ENCODE data around the gene LYRM7.
"Not testable (repeated sequence)": the region's sequence is repeated elsewhere in the genome, so short reads cannot be mapped to it uniquely, and the experiment has no call there.

Gene LYRM7

DNA sequence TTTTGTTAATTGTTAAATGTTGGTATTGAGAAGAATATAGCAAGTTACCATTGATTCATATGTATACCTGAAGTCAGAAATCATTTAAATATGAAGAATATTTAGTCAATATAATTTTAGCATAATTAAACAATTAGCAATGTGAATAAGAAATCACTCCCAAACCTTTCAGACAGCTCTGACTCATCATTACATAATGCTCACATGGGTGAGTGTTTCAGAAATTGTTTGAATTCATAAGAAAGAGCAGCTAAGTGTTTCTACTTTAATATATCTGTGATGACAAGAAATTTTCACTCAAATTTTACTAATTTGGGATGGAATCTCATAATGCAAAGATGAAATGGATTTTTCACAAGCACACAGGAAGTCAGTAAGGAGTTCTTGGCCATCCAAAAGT is 51.1 kb downstream of the LYRM7 start:
- peak; percentile 23 for DNase-seq

DNA sequence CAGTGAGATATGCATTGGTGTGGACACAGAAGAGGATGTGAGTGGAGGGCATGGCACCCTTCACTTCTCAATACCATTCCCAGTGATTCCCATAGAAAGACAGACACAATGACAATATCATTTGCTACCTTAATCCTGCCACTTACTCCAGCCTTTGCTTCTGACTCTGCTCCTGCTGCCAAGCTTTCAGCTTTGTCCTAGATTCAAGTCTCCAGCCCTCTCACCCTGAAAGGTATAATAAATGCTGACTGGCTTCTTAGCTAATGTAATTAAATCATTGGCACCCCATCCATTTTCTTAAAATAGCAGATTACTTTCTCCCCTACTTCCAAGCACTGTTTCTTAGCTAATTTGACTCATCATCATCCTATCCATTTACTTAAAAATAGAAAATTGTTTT is 52.0 kb downstream of the LYRM7 start:
- DNase-seq: no peak

DNA sequence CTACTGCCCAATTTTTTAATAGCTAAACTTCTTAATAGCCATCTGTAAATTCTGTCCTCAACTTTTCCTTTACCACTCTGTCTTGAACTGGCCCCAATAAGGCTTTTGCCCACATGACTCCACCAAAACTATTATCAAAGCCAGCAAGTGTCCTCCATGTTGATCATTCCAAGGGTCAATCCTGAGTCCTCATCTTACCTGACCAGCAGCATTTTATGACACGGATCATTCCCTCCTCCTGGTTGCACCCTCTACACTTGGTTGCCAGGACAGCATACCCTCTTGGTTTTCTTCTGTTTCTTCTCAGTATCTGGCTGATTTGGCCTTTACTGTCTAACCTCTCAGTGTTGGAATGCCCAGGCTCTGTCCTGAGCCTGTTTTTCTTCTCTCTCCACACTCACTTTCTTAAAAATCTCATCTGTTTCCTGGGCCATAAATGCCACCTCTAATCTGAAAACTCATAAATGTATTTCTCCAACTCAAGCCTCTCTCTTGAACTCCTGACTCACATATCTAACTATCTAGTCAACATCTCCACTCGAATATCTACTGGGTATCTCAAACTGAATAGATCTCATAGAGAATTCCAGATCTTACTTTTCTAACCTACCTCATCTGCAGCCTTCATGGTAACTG is 53.1 kb downstream of the LYRM7 start:
- no peak for DNase-seq

DNA sequence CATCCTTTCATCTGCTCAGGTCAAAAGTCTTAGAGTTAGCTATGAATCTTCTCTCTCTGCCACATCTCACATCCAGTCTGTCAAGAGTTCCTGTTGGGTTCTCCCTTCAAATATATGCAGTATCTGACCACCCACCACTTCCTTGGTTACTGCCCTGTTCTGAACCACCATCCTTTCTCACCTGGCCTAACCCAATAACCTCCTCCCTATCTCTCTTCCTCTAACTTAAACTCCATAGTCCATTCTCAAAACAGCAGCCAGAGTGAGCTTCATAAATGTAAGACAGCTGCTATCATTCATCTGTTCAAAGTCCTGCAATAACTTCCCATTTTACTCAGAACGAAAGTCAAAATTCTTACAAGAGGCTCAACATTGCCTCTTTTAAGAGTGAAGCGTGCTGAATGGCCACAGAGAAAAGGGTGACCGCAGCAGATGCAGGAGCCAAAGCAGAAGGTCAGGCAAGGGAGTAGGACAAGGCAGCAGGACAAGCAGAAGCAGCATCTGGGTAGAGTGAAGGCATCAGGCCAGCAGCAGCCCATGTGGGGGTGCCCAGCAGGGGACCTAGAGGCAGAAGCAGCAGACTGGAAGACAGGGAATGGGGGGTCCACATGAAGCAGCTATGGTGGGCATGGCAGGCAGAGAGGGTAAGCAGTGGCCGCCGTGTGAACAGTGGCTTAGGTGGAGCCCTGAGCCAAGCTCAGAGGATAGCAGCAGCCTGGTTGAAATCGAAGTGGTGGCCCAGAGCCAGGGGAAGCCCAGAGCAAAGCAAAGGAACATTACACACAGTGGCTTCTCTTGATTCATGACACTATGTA is 53.9 kb downstream of the LYRM7 start:
- DNase-seq: no peak

DNA sequence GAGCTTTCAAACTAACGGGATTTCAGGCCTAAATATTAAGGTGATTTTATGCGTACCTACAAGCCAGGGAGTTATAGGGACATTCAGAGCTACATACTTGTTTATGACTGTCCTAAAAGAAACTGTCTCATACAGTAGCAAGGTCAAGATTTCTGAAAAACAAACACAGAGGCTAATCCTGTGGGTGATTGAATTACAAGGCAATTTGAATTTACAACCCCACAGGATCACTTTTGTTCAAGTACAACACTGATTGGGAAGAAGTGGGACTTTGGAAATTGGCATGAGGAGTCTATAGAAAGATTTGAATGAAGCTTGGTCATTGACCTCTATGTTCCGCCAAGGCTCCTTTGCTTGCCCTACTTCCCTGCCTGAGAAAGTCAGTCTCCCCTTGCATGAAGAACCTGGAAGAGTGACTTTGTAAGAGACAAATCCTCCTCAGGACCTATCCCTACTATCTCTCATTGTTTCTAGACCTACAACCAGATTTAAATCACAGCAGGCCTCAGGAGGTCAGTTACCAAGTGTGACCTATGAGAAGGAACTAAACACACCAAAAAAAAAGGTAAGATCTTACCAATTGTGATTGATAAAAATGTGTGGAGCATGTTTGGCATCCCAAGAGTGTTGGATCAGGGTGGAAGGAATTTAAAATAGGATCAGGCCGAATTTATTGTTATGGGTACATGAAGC is 54.7 kb downstream of the LYRM7 start:
- no peak for DNase-seq

DNA sequence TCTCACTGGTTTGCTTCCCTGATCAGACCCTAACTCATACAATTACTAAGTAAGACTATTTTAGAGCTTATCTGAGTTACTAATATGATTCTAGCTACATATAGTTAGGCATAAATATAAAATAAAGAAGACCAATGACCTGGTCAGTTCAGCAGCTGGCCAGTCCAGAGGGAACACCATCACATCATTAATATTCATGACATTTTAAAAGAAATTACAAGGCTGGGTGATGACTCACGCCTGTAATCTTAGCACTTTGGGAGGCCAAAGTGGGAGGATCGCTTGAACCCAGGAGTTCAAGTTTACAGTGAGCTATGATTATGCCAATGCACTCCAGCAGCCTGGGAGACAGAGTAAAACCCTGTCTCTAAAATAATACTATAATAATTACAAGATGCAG is 56.2 kb downstream of the LYRM7 start:
- DNase-seq: no peak

DNA sequence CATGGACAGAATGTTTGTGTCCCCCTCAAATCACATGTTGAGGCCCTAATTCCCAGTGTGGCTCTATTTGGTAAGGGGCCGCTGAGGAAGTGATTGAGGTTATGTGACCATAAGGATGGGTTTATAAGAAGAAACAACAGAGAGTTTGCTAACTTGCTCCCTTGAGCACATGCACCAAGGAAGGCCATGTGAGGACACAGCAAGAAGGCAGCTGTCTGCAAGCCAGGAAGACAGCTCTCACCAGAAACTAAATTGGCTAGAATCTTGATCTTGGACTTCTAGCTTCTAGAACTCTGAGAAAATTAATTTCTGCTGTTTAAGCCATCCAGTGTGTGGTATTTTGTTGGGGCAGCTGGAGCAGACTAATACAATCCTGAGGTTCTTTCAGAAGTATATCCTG is 57.9 kb downstream of the LYRM7 start:
- DNase-seq: no peak

DNA sequence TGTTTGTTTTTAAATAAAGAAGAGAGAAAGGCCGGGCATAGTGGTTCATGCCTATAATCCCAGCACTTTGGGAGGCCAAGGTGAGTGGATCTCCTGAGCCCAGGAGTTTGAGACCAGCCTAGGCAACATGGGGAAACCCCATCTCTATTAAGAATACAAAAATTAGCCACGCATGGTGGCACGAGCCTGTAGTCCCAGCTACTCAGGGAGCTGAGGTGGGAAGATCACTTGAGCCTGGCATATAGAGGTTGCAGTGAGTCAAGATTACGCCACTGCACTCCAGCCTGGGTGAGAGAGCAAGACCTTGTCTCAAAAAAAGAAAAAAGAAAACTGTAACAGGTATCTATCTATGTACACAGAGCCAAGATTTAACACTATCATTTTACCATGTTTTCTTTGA is 58.9 kb downstream of the LYRM7 start:
- DNase-seq: no peak

DNA sequence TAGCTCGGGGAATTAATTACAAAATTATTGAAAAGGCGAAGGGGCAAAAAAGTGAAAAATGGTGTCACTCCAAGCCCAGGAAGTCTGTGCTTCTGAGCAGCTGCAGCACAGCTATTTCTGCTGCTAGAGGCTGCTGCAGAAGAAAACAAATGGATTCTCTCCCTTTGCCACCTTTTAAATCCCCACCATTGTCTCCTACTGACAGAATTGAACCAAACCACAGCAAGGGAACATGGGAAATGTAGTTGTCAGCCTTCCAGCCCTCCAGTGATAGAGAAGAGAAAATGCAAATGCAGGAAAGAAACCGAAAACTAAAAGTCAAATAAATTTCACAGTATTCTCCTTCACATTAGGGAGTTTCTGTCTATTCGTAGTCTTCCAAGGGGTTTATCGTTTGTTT is 59.7 kb downstream of the LYRM7 start:
- DNase-seq: no peak

DNA sequence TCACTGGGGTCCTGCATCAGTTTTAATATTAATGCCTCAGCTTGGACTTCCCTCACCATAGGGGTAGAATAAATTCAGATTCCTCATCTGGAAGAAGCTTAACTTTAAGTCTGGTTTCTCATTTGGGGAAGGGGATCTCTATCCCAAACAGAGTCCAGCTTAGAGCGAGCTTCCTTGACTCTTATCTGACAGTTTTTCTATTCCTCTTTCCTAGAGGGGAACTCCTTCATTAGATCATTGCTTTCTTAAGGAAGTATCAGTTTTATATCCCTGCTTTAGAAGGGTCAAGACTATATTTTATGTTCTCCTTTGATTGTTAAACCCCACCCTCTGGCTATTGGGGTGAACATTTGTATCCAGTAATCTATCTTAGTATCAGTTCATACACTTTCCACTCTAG is 68.9 kb downstream of the LYRM7 start:
- DNase-seq: no peak

DNA sequence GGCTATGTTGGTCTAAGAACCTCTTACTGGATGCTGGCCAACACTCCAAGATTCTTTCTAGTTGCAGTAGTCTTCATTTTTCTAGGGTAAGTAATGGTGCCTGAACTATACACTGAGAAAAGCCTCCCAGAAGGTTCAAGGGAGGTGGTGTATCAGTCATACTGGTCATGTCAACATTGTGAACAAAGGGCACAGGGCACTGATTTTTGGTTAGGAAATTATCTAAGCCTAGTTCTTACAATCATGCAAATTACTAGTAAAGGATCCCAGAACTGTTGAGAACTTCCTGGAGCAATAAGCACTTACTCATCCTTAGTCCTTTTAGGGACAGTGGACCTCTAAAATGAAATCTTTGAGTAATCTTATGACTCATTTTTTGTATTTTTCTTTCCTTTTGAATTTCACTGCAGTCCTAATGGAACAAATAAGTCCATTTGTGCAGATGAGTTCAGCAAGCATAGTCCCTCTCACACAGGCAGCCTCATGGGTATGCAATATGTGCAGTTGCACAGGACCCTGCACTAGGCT is 72.0 kb downstream of the LYRM7 start:
- DNase-seq: peak; percentile 82

DNA sequence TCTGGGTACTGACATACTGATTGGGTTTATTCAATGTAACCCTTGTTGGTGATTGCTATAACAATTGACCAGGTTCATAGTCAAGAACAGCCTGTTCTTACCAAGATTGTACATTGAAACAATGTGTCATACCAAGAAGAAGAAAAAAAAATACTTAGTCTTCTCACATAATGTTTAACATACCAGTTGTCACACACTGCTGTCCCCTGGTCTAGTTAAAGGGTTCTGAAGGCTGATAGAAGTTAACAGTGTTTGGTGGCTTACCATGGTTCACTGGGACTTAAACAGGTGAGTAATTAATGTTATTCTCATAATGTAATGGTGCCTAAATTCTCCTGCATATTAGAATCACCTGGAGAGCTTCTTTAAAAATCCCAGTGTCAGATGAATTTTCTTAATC is 74.6 kb downstream of the LYRM7 start:
- DNase-seq: no peak

DNA sequence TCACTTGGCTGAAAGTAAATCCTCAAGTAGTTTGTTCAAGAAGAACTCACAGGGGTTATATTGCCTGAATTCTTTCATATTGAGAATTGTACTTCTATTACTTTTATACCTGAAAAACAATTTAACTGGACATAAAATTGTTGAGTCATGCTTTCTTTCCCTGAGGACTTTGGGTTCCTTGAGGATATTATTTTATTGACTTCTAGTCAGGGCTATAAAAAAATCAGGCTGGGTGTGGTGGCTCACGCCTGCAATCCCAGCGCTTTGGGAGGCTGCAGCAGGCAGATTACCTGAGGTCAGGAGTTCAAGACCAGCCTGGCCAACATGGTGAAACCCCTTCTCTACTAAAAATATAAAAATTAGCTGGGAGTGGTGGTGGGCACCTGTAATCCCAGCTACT is 75.2 kb downstream of the LYRM7 start:
- no peak for DNase-seq

DNA sequence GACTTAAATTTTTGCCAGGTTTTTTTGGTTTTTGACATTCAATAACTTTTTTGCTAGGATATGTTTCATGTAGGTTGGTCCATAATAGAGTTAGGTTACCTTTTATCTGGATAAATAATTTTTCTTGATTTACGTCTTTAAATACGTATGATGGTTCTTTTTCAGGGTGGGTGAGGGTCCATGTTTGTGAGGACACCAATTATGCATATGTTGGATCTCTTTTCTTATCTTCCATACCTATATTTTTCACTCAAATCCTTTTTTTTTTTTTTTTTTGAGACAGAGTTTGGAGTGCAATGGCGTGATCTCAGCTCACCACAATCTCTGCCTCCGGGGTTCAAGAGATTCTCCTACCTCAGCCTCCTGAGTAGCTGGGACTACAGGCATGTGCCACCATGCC is 75.8 kb downstream of the LYRM7 start:
- no peak for DNase-seq

DNA sequence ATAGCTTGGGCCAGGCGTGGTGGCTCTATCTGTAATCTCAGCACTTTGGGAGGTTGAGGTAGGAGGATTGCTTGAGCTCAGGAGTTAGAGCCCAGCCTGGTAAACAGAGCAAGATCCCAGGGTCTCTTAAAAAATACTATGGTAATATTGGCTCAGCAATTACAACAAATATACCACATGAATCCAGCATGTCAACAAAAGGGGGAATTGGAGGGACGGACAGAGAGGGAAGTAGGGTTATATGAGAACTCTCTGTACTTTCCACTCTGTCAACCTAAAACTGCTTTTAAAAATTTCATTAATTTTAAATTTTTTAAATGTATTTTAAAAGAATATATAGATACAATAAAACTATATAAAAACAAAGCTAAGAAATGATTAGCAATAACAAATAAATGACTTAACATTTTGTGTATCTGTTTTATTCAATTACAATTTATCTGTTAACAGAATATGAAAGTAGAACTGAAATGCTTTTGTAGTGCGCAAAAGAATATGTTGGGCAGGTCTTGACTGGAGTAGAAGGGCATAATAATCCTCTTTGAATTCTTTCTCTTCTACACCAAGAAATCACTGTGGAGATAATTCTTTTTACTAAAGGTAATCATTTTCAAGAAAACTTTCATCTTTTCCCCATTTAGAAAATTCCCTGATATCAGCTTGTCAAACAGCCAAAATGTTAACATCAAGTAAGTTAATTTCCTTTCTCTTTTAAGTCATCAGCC is 80.2 kb downstream of the LYRM7 start:
- DNase-seq: no peak

DNA sequence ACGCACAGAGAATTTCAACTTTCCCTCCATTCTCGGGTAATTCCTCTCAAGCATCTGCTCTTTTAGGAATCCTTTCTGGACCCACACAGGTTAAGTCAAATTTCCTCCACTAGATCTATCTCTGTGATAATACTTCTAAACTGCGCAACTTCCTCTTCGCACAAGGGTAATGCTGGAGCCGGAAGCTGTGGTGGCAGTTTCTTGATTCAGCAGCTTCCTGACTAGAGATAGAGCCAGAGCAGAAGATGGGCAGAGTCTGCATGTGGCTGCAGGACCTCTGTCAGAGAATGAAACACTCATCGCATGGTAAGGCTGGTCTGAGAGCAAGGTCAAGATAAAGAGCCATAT is 82.1 kb downstream of the LYRM7 start:
- DNase-seq: no peak

DNA sequence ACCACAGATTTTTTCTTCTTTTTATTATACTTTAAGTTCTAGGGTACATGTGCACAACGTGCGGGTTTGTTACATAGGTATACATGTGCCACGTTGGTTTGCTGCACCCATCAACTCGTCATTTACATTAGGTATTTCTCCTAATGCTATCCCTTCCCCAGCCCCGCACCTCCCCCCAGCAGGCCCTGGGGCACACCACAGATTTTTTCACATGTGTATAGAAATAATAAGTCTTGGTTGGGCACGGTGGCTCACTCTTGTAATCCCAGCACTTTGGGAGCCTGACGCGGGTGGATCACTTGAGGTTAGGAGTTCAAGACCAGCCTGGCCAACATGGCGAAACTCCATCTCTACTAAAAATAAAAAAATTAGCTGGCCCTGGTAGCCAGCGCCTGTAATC is 83.3 kb downstream of the LYRM7 start:
- not testable (repeated sequence) for DNase-seq

DNA sequence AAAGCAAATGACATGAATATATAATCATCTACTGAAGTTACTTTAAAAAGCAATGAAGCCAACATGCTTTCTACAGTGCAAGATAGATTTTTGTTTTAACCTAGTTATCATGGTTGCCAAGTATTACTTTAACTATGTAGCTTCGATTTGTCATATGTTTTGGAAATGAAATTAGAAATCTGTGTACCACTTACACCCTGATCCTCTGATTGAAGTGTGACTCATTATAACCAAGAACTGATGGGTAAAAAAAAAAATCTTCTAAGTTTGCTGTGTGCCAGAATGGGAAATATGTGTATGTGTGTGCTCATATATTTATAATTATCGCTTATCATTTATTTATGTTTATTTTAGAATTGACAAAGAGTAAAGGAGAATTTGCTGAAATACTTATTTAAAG is 84.0 kb downstream of the LYRM7 start:
- no peak for DNase-seq

Measured in fibroblast of upper back skin (primary cell).